Inflammatory macrophage treated with lipopolysaccharide for 1 hour (primary cell): ENCODE results near the gene TGM5.
"Not testable (repeated sequence)": the region's sequence is repeated elsewhere in the genome, so short reads cannot be mapped to it uniquely, and the experiment has no call there.

Experiments used
- DNase-seq, 2 donors: peaks; one replicate each; pipeline ENCODE4 v3.0.0-alpha.2; 2020 to 2022

Gene TGM5

DNA sequence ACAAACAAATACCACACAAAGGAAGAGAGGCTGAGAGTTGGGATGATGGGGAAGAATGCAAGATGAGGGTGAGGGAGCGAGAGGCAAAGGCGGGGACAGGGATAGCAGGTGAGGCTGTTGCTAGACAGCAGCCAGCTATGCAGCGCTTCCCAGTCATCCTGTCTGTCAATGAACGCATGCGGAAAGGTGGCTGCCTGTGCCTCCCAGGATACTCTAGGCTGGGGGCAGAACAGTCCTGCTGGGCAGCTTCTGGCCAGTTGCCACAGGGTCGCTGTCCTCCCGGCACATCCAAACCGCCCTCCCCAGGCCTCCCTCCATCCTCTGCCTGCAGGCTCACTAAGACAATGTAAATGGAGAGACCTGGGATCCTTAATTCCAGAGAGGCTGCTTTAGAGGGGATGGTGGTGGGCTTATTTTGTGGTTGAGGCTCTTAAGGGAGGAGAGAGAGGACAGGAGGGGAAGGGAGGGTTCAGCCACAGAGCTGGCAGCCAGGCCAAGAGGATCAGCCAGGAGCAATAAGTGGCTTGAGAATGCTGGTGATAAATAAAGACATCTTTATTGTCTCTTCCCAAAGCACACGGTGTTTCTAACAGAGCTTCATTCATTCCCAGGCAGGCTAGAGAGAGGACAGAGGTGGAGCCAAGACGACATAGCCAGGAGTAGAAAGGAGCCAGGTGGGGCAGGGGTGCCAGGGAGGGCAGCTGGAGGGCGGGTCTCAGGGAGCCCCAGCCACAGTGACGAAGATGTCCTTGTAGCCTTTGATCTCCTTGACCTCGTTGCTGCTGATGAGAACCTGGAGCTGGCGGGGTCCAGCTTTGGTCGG, 9.2 kb upstream of the TGM5 start:
- no peak for DNase-seq

DNA sequence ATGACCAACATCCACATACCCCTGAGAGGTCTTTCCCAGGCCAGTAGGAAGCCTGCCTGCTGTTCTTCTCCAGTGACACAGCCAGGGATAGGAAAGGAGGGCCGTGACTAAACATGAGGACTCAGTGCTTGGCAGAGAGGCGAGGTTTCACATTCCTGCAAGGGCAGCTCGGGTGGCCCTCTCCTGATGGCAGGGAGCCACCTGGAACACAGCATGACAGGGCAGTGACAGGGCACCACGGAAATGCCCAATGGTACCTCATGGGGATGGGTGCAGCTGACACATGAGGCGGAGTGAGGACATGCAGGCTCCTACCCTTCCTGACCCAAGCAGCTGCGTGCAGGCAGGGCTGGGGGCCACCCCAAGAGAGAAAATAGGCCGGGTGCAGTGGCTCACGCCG, 7.4 kb upstream of the TGM5 start:
- no peak for DNase-seq

- DNase-seq = no peak
These were observed 6.5 kb upstream of the TGM5 start for GRCh38 chr15:43273243-43273642.

DNA sequence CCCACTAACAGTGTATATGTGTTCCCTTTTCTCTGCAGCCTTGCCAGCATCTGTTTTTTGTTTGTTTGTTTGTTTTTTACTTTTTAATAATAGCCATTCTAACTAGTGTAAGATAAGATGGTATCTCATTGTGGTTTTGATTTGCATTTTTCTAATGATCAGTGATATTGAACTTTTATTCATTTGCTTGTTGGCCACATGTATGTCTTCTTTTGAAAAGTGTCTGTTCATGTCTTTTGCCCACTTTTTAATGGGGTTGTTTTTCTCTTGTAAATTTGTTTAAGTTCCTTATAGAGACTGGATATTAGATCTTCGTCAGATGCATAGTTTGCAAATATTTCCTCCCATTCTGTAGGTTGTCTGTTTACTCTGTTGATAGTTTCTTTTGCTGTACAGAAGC, 5.2 kb upstream of the TGM5 start:
- not testable (repeated sequence) for DNase-seq

- DNase-seq = no peak
These were observed 4.1 kb upstream of the TGM5 start for GRCh38 chr15:43270676-43271306.

GRCh38 chr15:43270113-43270665, 3.5 kb upstream of the TGM5 start:
- no peak for DNase-seq

- DNase-seq = no peak
These were observed 1.7 kb upstream of the TGM5 start for GRCh38 chr15:43268111-43269105.

- DNase-seq = no peak
These were observed 711 bp upstream of the TGM5 start for GRCh38 chr15:43267439-43267838.

DNA sequence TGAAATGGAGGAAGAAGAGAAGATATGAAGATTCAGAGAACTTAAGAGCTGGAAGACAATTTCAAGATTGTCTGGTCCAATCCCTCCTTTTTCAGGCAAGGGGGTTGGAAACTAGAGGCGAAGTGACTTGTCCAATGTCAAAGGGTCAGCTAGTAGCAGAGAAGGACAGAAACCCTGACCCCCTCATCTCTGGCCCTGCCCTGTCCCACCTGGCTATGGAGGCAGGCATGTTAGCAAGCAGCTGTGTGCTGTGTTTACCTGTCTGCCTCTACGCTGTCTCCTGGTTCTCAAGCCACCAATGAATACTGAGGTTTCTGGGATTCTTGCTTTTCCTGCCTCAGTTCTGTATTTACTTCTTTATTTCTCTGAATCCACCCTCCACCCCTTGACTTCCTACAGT, 342 bp downstream of the TGM5 start:
- no peak for DNase-seq

GRCh38 chr15:43260011-43260615, 6.6 kb downstream of the TGM5 start:
- DNase-seq = no peak

DNA sequence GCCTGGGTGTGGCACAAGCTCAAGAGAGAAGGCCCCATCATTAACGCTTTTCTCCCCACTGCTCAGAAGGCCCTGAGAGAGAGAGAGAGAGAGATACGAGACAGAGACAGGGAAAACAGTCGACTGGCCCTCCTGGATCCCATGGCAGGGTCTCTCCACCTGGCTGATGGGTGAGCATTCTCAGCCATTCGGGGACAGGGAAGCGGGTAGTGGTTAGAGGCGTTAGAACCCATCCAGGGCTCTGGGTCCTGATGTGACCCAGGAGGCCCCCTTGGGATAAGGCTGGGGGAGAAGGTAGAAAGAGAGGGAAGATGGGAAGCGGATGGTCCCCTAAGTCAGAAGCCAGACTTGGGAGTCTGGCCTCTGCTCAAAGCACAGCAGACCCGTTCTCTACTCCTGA, 7.9 kb downstream of the TGM5 start:
- no peak for DNase-seq

- DNase-seq = no peak
These were observed 10.4 kb downstream of the TGM5 start for GRCh38 chr15:43256341-43256740.

GRCh38 chr15:43255376-43255775, 11.4 kb downstream of the TGM5 start:
- no peak for DNase-seq

GRCh38 chr15:43253431-43254403, 13.0 kb downstream of the TGM5 start:
- peak in 1 of 2 donors; percentile 19 for DNase-seq

- no peak for DNase-seq
These were observed 14.9 kb downstream of the TGM5 start for GRCh38 chr15:43251871-43252250.

DNA sequence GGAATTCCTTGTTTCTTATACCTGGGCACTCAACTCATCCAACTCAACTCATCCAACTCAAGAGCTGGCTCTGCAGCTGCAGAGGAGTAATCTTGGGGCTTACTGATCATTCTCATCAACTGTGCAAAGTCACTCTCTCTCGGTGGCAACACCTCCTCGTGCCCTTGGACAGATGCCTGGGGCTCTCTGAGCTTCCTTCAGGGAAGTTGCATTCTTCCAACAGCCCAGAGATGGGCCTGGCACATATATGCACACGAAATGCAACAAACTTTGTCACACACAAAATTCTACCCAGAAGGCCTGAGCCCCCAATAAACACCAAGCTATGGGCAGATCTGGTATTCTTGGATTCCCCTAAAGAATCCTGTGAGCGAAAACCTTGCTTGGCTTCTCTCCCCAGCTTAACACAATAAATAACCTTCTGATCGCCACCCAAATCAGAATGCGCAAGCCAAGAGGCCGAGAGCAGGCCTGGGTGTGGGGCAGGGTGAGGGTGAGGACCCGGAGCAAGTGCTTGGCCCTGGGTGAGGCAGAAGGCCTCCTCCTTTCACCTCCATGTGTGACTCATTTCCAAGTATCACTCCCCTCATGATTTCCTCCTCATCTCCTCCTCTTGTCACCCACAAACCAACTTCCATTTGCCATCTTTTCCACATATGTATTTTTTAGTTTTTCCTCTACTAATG, 15.4 kb downstream of the TGM5 start:
- no peak for DNase-seq

DNA sequence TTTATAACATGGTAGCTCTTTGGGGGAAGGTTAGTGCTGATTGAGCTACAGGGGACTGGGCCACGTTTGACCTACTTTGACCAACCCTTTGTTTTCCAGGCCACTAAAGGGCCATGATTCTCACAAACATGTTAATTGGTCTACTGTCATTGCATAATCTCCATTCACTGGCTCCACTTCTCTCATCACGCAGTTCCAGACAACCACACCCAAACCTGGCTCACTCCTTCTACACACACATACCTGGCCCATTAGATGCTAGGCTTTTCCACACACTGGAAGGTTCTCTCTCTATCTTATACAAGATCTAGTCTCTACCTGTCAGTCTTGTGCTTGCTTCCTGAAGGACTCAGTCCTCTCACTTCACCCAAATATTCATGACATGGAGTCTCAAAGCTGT, 15.9 kb downstream of the TGM5 start:
- no peak for DNase-seq

GRCh38 chr15:43249699-43250203, 17.0 kb downstream of the TGM5 start:
- peak; percentile 62 to 70 for DNase-seq

DNA sequence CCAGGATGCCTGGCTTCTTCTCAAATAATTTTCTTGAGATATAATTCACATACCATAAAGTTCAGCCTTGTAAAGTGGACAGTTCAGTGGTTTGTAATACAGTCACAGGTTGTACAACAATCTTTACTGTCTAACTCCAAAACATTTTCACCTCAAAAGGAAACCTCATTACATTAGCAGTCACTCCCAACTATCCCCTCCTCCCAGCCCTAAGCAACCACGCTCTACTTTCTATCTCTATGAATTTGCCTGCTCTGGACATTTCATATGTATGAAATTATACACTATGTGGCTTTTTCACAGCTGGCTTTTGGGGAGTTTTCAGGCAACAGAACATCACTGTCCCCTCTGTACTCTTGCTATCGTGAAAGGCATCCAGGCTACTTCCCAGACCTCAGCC, 17.5 kb downstream of the TGM5 start:
- no peak for DNase-seq

DNA sequence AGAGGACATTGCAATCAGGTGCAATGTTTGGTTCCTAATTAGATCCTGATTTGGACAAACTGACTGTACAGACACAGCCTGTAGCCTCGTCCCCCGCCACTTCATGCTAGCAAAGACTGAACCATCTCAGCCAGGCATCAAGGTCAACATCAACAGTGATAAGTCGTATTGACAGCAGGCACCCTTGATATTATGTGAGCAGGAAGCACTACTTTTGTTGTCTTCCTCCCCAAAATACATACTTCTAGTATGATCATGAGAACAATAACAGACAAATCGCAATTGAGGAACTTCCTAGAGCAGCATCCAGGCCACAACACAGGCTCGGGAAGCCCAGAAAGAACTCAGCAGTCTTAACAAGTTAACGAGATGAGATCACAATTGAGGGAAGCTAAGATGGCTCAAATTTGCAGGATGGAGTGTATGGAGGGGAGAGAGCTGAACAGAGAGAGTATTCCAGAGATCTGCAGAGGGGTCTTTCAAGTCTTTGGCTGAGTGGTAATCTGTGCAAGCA, 20.4 kb downstream of the TGM5 start:
- DNase-seq = peak; percentile 32 to 37
